Measurements from ENCODE around the gene HSD3B2. TPM values are rescaled to one million over a fixed set of nuclear protein-coding genes. Genes with fewer than 3 reads are reported as not detected.

HSD3B2 gene
- total and polyA plus RNA-seq, 5 experiments from 2014 or later = not detected

GRCh38 chr1:119447344-119448126, 32.6 kb downstream of the HSD3B2 start:
- no peaks in the 10 kb centered on the region for H3K4me1 Mint-ChIP-seq

GRCh38 chr1:119448127-119448511, 33.2 kb downstream of the HSD3B2 start:
- Mint-ChIP-seq H3K27ac (no peak overlapping the region), H3K4me1 (no peaks in the 10 kb centered on the region), H3K4me3 (no peak overlapping the region), H3K36me3 (no peaks in the 10 kb centered on the region), H3K9me3 (peaks cover 0 to 3% (median 0%) of the 10 kb centered on the region in 9 donors), H3K27me3 (peaks cover 0 to 21% (median 3%) of the 10 kb centered on the region in 5 donors)
- no peak for ATAC-seq
- DNase-seq = no peak
- POLR2A ChIA-PET = no interaction called here

More at GRCh38 chr1:119447344-119448126, 32.6 kb downstream of the HSD3B2 start:
- POLR2A ChIA-PET = no interaction called here
- no peak overlapping the region for H3K4me3 Mint-ChIP-seq
- H3K27me3 Mint-ChIP-seq = peaks cover 1 to 22% (median 6%) of the 10 kb centered on the region in 5 donors
- DNase-seq (no peak), ATAC-seq (no peak)
- H3K36me3 Mint-ChIP-seq = no peaks in the 10 kb centered on the region
- peaks cover 0 to 3% (median 0%) of the 10 kb centered on the region in 9 donors for H3K9me3 Mint-ChIP-seq
- no peak overlapping the region for H3K27ac Mint-ChIP-seq

- POLR2A ChIA-PET = no interaction called here
- H3K4me3 Mint-ChIP-seq = no peak overlapping the region
- peaks cover 0 to 25% (median 2%) of the 10 kb centered on the region in 5 donors for H3K27me3 Mint-ChIP-seq
- H3K27ac Mint-ChIP-seq = no peak overlapping the region
- peaks cover 0 to 3% (median 0%) of the 10 kb centered on the region in 9 donors for H3K9me3 Mint-ChIP-seq
- ATAC-seq = no peak
- no peaks in the 10 kb centered on the region for H3K36me3 Mint-ChIP-seq
- H3K4me1 Mint-ChIP-seq = no peaks in the 10 kb centered on the region
- no peak for DNase-seq
Observed at GRCh38 chr1:119449971-119450370, 35.0 kb downstream of the HSD3B2 start.

GRCh38 chr1:119451158-119451557, 36.2 kb downstream of the HSD3B2 start:
- H3K27ac Mint-ChIP-seq = no peak overlapping the region
- H3K4me1 Mint-ChIP-seq = no peaks in the 10 kb centered on the region
- peaks cover 0 to 25% (median 2%) of the 10 kb centered on the region in 5 donors for H3K27me3 Mint-ChIP-seq
- POLR2A ChIA-PET = no interaction called here
- no peak overlapping the region for H3K4me3 Mint-ChIP-seq
- DNase-seq = no peak
- peaks cover 0 to 3% (median 0%) of the 10 kb centered on the region in 9 donors for H3K9me3 Mint-ChIP-seq
- ATAC-seq = no peak
- H3K36me3 Mint-ChIP-seq = no peaks in the 10 kb centered on the region

GRCh38 chr1:119452091-119452490, 37.1 kb downstream of the HSD3B2 start:
- POLR2A ChIA-PET = interaction anchor here (0.6 kb wide), 1 partner anchor 683 kb away, joined by 3 read pairs; no protein-coding TSS in a partner anchor
- Mint-ChIP-seq H3K27ac (no peak overlapping the region), H3K4me1 (no peaks in the 10 kb centered on the region), H3K27me3 (peaks cover 0 to 24% (median 2%) of the 10 kb centered on the region in 5 donors), H3K36me3 (no peaks in the 10 kb centered on the region), H3K4me3 (no peak overlapping the region), H3K9me3 (peaks cover 0 to 3% (median 0%) of the 10 kb centered on the region in 9 donors)
- ATAC-seq (no peak), DNase-seq (no peak)

- ATAC-seq (no peak), DNase-seq (no peak)
- Mint-ChIP-seq H3K27me3 (peaks cover 0 to 21% (median 0%) of the 10 kb centered on the region in 5 donors), H3K36me3 (no peaks in the 10 kb centered on the region), H3K4me1 (no peaks in the 10 kb centered on the region), H3K4me3 (no peak overlapping the region), H3K27ac (peak overlapping the region in 1 of 10 donors; percentile 74), H3K9me3 (peaks cover 0 to 3% (median 0%) of the 10 kb centered on the region in 9 donors)
- POLR2A ChIA-PET = no interaction called here
Observed at GRCh38 chr1:119453021-119453420, 38.1 kb downstream of the HSD3B2 start.

- ATAC-seq (no peak), DNase-seq (no peak)
- POLR2A ChIA-PET = no interaction called here
- no peak overlapping the region for H3K27ac Mint-ChIP-seq
- no peak overlapping the region for H3K4me3 Mint-ChIP-seq
- no peaks in the 10 kb centered on the region for H3K36me3 Mint-ChIP-seq
- H3K9me3 Mint-ChIP-seq = peaks cover 0 to 7% (median 0%) of the 10 kb centered on the region in 9 donors
- H3K27me3 Mint-ChIP-seq = peaks cover 0 to 6% (median 4%) of the 10 kb centered on the region in 5 donors
- H3K4me1 Mint-ChIP-seq = no peaks in the 10 kb centered on the region
Observed at GRCh38 chr1:119462964-119463363, 48.0 kb downstream of the HSD3B2 start.

- H3K27me3 Mint-ChIP-seq = peaks cover 0 to 6% (median 6%) of the 10 kb centered on the region in 5 donors
- POLR2A ChIA-PET = no interaction called here
- no peaks in the 10 kb centered on the region for H3K36me3 Mint-ChIP-seq
- H3K4me3 Mint-ChIP-seq = no peak overlapping the region
- no peak overlapping the region for H3K27ac Mint-ChIP-seq
- H3K9me3 Mint-ChIP-seq = peaks cover 0 to 7% (median 0%) of the 10 kb centered on the region in 9 donors
- H3K4me1 Mint-ChIP-seq = no peaks in the 10 kb centered on the region
- no peak for ATAC-seq
- DNase-seq = no peak
Observed at GRCh38 chr1:119463569-119463968, 48.6 kb downstream of the HSD3B2 start.

- no peaks in the 10 kb centered on the region for H3K36me3 Mint-ChIP-seq
- peaks cover 0 to 3% (median 0%) of the 10 kb centered on the region in 9 donors for H3K9me3 Mint-ChIP-seq
- H3K4me3 Mint-ChIP-seq = no peak overlapping the region
- H3K27me3 Mint-ChIP-seq = peaks cover 2 to 14% (median 9%) of the 10 kb centered on the region in 5 donors
- no peak for DNase-seq
- POLR2A ChIA-PET = no interaction called here
- no peak overlapping the region for H3K27ac Mint-ChIP-seq
- H3K4me1 Mint-ChIP-seq = no peaks in the 10 kb centered on the region
- no peak for ATAC-seq
Observed at GRCh38 chr1:119466445-119466844, 51.5 kb downstream of the HSD3B2 start.

- Mint-ChIP-seq H3K27me3 (peaks cover 4 to 14% (median 12%) of the 10 kb centered on the region in 5 donors), H3K4me3 (no peak overlapping the region), H3K36me3 (no peaks in the 10 kb centered on the region), H3K27ac (no peak overlapping the region), H3K4me1 (no peaks in the 10 kb centered on the region), H3K9me3 (peaks cover 0 to 3% (median 0%) of the 10 kb centered on the region in 9 donors)
- DNase-seq (no peak), ATAC-seq (no peak)
- POLR2A ChIA-PET = no interaction called here
Observed at GRCh38 chr1:119467219-119467618, 52.3 kb downstream of the HSD3B2 start.

GRCh38 chr1:119467857-119468668, 53.1 kb downstream of the HSD3B2 start:
- POLR2A ChIA-PET = no interaction called here
- H3K27ac Mint-ChIP-seq = no peak overlapping the region
- H3K27me3 Mint-ChIP-seq = peaks cover 4 to 14% (median 13%) of the 10 kb centered on the region in 5 donors
- no peaks in the 10 kb centered on the region for H3K4me1 Mint-ChIP-seq
- DNase-seq = no peak
- H3K9me3 Mint-ChIP-seq = peaks cover 0 to 3% (median 0%) of the 10 kb centered on the region in 9 donors
- no peak for ATAC-seq
- H3K36me3 Mint-ChIP-seq = no peaks in the 10 kb centered on the region
- H3K4me3 Mint-ChIP-seq = no peak overlapping the region

- no peak for DNase-seq
- Mint-ChIP-seq H3K36me3 (no peaks in the 10 kb centered on the region), H3K4me3 (no peak overlapping the region), H3K9me3 (no peaks in the 10 kb centered on the region), H3K27ac (no peak overlapping the region), H3K4me1 (no peaks in the 10 kb centered on the region), H3K27me3 (peaks cover 4 to 14% (median 11%) of the 10 kb centered on the region in 5 donors)
- POLR2A ChIA-PET = no interaction called here
- no peak for ATAC-seq
Observed at GRCh38 chr1:119469741-119470140, 54.8 kb downstream of the HSD3B2 start.

GRCh38 chr1:119470377-119470776, 55.4 kb downstream of the HSD3B2 start:
- Mint-ChIP-seq H3K4me1 (no peaks in the 10 kb centered on the region), H3K27ac (no peak overlapping the region), H3K4me3 (no peak overlapping the region), H3K9me3 (no peaks in the 10 kb centered on the region), H3K36me3 (no peaks in the 10 kb centered on the region), H3K27me3 (peaks cover 6 to 17% (median 10%) of the 10 kb centered on the region in 5 donors)
- no peak for ATAC-seq
- DNase-seq = no peak
- POLR2A ChIA-PET = no interaction called here
